Fibroblast of pulmonary artery (primary cell): Measurements from ENCODE around the gene TSPAN1.

Experiments used
- DNase-seq: peaks from one replicate; pipeline ENCODE4 v3.0.0-alpha.2; 2010; ENCODE audit warnings: low read depth
- H3K4me3 ChIP-seq: replicated peaks from 2 replicates; pipeline ENCODE4 v1.5.1; 2011; ENCODE audit warnings: low read depth, mild to moderate bottlenecking, control low read depth, low read length, moderate library complexity
- CTCF ChIP-seq: IDR thresholded peaks from 2 replicates; pipeline ENCODE4 v1.5.1; 2011; ENCODE audit warnings: mild to moderate bottlenecking, control low read depth, low read length, inconsistent platforms; ENCODE audit errors: missing control alignments

TSPAN1 gene

GRCh38 chr1:46132529-46133180 is 42.2 kb upstream of the TSPAN1 start, which contains the start of gene PIK3R3:
PIK3R3 (minus strand) TSS chr1:46132629; CDS start chr1:46131952, 677 bp downstream.
- no peak for TF ChIP-seq CTCF
- peak; percentile 99 for DNase-seq
- H3K4me3 ChIP-seq, result peak within 1 kb of the TSS; percentile 81

- H3K4me3 ChIP-seq, result peak overlapping the region; percentile 81
- DNase-seq, result no peak
- no peak for TF ChIP-seq CTCF
Measured at GRCh38 chr1:46133181-46133658, 41.7 kb upstream of the TSPAN1 start.

- peak overlapping the region; percentile 81 for H3K4me3 ChIP-seq
- no peak for DNase-seq
- TF ChIP-seq CTCF, result no peak
Measured at GRCh38 chr1:46133781-46134350, 41.0 kb upstream of the TSPAN1 start.

- peak; percentile 84 for DNase-seq
- TF ChIP-seq CTCF, result no peak
- H3K4me3 ChIP-seq, result no peak overlapping the region
Measured at GRCh38 chr1:46134660-46135331, 40.1 kb upstream of the TSPAN1 start.

GRCh38 chr1:46136711-46137110 is 38.2 kb upstream of the TSPAN1 start:
- no peak for TF ChIP-seq CTCF
- no peak for DNase-seq

GRCh38 chr1:46137916-46138315 is 37.0 kb upstream of the TSPAN1 start:
- DNase-seq, result peak; percentile 63
- TF ChIP-seq CTCF, result no peak
- H3K4me3 ChIP-seq, result peak overlapping the region; percentile 27

More at GRCh38 chr1:46136711-46137110, 38.2 kb upstream of the TSPAN1 start:
- H3K4me3 ChIP-seq, result no peak overlapping the region
